HepG2 (cell line): ENCODE results near the gene MYOM1. TPM values are rescaled to one million over a fixed set of nuclear protein-coding genes. Genes with fewer than 3 reads are reported as not detected.
A peak's percentile ranks its signal among the peaks of the same experiment; 100 is the strongest.

Experiments used
- KMT2A ChIP-seq: sonication (generic); formaldehyde crosslinking; IDR thresholded peaks from 2 replicates; pipeline ENCODE4 v1.4.0; 2020; ENCODE audit warnings: missing genetic modification reagents
- PCBP1 ChIP-seq: fragments of 200-400 bp; formaldehyde crosslinking; IDR thresholded peaks from 2 replicates; pipeline ENCODE4 v1.6.1; 2017; ENCODE audit warnings: mild to moderate bottlenecking, low read depth, low read length, borderline replicate concordance
- SAFB2 ChIP-seq: sonication (generic); formaldehyde crosslinking; IDR thresholded peaks from 2 replicates; pipeline ENCODE4 v1.5.1; 2020; ENCODE audit warnings: missing genetic modification reagents, low read depth, mild to moderate bottlenecking, borderline replicate concordance
- SP2 ChIP-seq: sonication (generic); formaldehyde crosslinking; IDR thresholded peaks from 2 replicates; pipeline ENCODE4 v1.5.1; 2020; ENCODE audit warnings: mild to moderate bottlenecking, missing genetic modification reagents
- ZNF557 ChIP-seq: sonication (generic); formaldehyde crosslinking; IDR thresholded peaks from 2 replicates; pipeline ENCODE4 v1.4.0; 2020; ENCODE audit warnings: missing genetic modification reagents
- ZNF615 ChIP-seq: sonication (generic); formaldehyde crosslinking; IDR thresholded peaks from 2 replicates; pipeline ENCODE4 v1.5.0; 2020; ENCODE audit warnings: mild to moderate bottlenecking, missing genetic modification reagents, borderline replicate concordance
- ZNF776 ChIP-seq: sonication (generic); formaldehyde crosslinking; IDR thresholded peaks from 2 replicates; pipeline ENCODE4 v1.4.0; 2020; ENCODE audit warnings: mild to moderate bottlenecking, missing genetic modification reagents
- polyA plus RNA-seq, 8 experiments: library from polyadenylated mRNA; depleted of rRNA in 3 of 8; stranded (reverse) in 7 of 8; unstranded in 1 of 8; fragments of >200 nt; fragmentation: Illumina TruSeq in 4 of 8; extraction: Trizol in 4 of 8; gene quantifications; 2 replicates each; pipeline versions ENCODE4 v1.2.1 to v1.2.3, GENCODE V29; 2011 to 2016; ENCODE audit warnings: low read depth in 4 of 8, missing spikeins in 1 of 8, mixed read lengths in 1 of 8; ENCODE audit not compliant: insufficient read depth in 1 of 8
- total RNA-seq, 5 experiments: library from RNA; depleted of rRNA; stranded (reverse); fragments of >200 nt; fragmentation: Illumina TruSeq; extraction: Trizol; gene quantifications; 2 replicates each; pipeline ENCODE4 v1.2.3, GENCODE V29; 2016; ENCODE audit warnings: low read depth in 1 of 5
- TF ChIP-seq, protein P1 (sequence below), 2 experiments: fragments of 450-650 bp in 1 of 2; sonication (generic) in 1 of 2; formaldehyde crosslinking in 1 of 2; IDR thresholded peaks; 2 replicates each; pipeline versions ENCODE4 v1.6.1 to v1.8.0; 2016 to 2022; ENCODE audit warnings: antibody characterized with exemption in 1 of 2, mild to moderate bottlenecking in 1 of 2, missing genetic modification reagents in 1 of 2
- TF ChIP-seq, protein P2 (sequence below): IDR thresholded peaks from 2 replicates; pipeline ENCODE4 v1.4.0; 2020; ENCODE audit warnings: mild to moderate bottlenecking, missing genetic modification reagents
- TF ChIP-seq, protein P3 (sequence below): sonication (generic); formaldehyde crosslinking; IDR thresholded peaks from 2 replicates; pipeline ENCODE4 v1.4.0; 2020; ENCODE audit warnings: missing genetic modification reagents

The MYOM1 gene
- total and polyA plus RNA-seq, 2 of the 13 experiments (the other 11 are each of a cell fraction or from before 2014, with no cell fraction given): 0.46 to 0.98 TPM

DNA sequence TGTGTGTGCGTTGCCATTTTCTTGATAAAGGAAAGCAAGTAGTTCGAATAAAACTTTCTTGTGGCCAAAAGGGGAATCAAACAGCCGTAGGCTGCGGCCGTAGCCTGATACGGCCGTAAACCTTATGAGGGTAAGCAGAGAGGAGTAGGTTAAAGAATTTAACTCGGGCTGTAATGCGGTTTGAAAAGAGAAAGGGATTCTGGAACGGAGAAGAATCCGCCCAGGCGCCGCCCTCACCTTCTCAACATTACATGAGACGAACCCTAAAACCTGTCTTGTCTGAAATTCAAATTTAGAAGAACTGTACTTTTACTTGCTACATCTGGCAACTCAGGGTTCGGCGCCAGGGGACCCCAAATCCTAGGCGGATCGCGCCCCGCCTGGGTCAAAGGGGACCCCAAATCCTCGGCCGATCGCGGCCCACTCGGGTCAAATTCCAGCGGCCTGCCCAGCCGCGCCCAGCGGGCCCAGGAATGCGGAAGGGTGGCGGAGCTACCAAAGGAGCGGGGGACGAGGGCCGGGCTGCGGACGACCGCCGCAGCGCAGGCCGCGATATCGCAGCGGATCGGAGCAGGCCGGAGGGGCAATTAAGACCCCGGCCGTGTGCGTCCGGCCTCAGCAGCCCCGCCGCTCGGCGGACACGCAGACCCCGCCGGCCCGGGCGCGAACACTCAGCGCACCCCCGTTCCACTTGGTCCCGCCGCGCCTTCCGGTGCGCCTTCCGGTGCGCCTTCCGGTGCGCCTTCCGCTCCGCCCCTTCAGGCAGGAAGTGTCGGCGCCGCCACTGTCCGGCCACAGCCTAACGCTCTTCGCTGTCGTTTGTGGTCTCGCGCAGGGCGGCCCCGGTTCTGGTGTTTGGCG, 41.8 kb upstream of the MYOM1 start, which contains the start of gene MYL12B (continued):
- TF ChIP-seq PCBP1 (peak; percentile 86; the same call in 1 of the 2 replicates), SP2 (CRISPR knock-in tag) (peak; percentile 70), ZNF615 (CRISPR knock-in tag) (no peak), SAFB2 (CRISPR knock-in tag) (no peak), ZNF557 (CRISPR knock-in tag) (0 out of 2 replicates have a peak, but pooled peaks have one; percentile 22), ZNF776 (peak; percentile 4; the same call in 1 of the 2 replicates), KMT2A (CRISPR knock-in tag) (peak; percentile 89)
- TF ChIP-seq, protein P1, sequence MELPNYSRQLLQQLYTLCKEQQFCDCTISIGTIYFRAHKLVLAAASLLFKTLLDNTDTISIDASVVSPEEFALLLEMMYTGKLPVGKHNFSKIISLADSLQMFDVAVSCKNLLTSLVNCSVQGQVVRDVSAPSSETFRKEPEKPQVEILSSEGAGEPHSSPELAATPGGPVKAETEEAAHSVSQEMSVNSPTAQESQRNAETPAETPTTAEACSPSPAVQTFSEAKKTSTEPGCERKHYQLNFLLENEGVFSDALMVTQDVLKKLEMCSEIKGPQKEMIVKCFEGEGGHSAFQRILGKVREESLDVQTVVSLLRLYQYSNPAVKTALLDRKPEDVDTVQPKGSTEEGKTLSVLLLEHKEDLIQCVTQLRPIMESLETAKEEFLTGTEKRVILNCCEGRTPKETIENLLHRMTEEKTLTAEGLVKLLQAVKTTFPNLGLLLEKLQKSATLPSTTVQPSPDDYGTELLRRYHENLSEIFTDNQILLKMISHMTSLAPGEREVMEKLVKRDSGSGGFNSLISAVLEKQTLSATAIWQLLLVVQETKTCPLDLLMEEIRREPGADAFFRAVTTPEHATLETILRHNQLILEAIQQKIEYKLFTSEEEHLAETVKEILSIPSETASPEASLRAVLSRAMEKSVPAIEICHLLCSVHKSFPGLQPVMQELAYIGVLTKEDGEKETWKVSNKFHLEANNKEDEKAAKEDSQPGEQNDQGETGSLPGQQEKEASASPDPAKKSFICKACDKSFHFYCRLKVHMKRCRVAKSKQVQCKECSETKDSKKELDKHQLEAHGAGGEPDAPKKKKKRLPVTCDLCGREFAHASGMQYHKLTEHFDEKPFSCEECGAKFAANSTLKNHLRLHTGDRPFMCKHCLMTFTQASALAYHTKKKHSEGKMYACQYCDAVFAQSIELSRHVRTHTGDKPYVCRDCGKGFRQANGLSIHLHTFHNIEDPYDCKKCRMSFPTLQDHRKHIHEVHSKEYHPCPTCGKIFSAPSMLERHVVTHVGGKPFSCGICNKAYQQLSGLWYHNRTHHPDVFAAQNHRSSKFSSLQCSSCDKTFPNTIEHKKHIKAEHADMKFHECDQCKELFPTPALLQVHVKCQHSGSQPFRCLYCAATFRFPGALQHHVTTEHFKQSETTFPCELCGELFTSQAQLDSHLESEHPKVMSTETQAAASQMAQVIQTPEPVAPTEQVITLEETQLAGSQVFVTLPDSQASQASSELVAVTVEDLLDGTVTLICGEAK (IDR thresholded peaks at IDR 0.05): peak; percentile 40; the same call in 1 of the 2 replicates
- TF ChIP-seq, protein P1 (CRISPR knock-in tag; IDR thresholded peaks at IDR 0.05): peak; percentile 89
- TF ChIP-seq, protein P2, sequence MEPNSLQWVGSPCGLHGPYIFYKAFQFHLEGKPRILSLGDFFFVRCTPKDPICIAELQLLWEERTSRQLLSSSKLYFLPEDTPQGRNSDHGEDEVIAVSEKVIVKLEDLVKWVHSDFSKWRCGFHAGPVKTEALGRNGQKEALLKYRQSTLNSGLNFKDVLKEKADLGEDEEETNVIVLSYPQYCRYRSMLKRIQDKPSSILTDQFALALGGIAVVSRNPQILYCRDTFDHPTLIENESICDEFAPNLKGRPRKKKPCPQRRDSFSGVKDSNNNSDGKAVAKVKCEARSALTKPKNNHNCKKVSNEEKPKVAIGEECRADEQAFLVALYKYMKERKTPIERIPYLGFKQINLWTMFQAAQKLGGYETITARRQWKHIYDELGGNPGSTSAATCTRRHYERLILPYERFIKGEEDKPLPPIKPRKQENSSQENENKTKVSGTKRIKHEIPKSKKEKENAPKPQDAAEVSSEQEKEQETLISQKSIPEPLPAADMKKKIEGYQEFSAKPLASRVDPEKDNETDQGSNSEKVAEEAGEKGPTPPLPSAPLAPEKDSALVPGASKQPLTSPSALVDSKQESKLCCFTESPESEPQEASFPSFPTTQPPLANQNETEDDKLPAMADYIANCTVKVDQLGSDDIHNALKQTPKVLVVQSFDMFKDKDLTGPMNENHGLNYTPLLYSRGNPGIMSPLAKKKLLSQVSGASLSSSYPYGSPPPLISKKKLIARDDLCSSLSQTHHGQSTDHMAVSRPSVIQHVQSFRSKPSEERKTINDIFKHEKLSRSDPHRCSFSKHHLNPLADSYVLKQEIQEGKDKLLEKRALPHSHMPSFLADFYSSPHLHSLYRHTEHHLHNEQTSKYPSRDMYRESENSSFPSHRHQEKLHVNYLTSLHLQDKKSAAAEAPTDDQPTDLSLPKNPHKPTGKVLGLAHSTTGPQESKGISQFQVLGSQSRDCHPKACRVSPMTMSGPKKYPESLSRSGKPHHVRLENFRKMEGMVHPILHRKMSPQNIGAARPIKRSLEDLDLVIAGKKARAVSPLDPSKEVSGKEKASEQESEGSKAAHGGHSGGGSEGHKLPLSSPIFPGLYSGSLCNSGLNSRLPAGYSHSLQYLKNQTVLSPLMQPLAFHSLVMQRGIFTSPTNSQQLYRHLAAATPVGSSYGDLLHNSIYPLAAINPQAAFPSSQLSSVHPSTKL (CRISPR knock-in tag): peak; percentile 64
- TF ChIP-seq, protein P3, sequence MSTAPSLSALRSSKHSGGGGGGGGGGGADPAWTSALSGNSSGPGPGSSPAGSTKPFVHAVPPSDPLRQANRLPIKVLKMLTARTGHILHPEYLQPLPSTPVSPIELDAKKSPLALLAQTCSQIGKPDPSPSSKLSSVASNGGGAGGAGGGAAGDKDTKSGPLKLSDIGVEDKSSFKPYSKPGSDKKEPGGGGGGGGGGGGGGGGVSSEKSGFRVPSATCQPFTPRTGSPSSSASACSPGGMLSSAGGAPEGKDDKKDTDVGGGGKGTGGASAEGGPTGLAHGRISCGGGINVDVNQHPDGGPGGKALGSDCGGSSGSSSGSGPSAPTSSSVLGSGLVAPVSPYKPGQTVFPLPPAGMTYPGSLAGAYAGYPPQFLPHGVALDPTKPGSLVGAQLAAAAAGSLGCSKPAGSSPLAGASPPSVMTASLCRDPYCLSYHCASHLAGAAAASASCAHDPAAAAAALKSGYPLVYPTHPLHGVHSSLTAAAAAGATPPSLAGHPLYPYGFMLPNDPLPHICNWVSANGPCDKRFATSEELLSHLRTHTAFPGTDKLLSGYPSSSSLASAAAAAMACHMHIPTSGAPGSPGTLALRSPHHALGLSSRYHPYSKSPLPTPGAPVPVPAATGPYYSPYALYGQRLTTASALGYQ: peak; percentile 63
